Stimulated activated CD4-positive, alpha-beta T cell treated with anti-CD3 and anti-CD28 coated beads, TNF-alpha, amount 100 ng/mL, for 1 hour (primary cell): ENCODE results near the gene ADORA3.
"Not testable (repeated sequence)": the region's sequence is repeated elsewhere in the genome, so short reads cannot be mapped to it uniquely, and the experiment has no call there.

Source experiments
- DNase-seq, 3 donors: peaks; one replicate each; pipeline ENCODE4 v3.0.0-alpha.2; 2020; ENCODE audit warnings: low read depth in 3 of 3, low spot score in 1 of 3

The ADORA3 gene

GRCh38 chr1:111503585-111504060 lies at the start of gene ADORA3, which contains the start of gene TMIGD3:
Gene ADORA3, minus strand, starts transcription at chr1:111503633. Its CDS starts 279 bp downstream, at chr1:111503354.
Gene TMIGD3, minus strand, starts transcription at chr1:111503633. Its CDS starts 279 bp downstream, at chr1:111503354.
- DNase-seq, result no peak

- DNase-seq, result no peak
Observed at GRCh38 chr1:111553196-111553595, 49.8 kb upstream of the ADORA3 start.

DNA sequence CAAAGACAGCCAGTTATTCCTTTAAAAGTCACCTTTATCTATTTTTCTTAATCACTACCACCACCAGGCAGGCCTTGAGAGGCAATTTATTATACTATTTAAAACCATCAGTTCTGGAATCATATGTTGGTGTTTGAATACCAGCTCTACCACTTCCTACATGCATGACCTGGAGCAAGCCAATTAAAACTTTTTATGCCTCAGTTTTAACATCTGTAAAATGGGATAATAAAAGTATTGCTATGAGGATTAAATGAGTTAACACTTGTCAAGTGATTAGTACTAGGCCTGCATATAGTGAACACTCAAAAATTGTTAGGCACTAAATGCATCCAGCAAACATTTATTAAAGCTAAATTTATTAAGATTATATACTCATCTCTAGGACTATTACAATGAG lies 49.2 kb upstream of the ADORA3 start:
- no peak for DNase-seq

GRCh38 chr1:111551623-111552411 lies 48.4 kb upstream of the ADORA3 start:
- no peak for DNase-seq

- DNase-seq, result not testable (repeated sequence)
Observed at GRCh38 chr1:111547786-111548185, 44.4 kb upstream of the ADORA3 start.

DNA sequence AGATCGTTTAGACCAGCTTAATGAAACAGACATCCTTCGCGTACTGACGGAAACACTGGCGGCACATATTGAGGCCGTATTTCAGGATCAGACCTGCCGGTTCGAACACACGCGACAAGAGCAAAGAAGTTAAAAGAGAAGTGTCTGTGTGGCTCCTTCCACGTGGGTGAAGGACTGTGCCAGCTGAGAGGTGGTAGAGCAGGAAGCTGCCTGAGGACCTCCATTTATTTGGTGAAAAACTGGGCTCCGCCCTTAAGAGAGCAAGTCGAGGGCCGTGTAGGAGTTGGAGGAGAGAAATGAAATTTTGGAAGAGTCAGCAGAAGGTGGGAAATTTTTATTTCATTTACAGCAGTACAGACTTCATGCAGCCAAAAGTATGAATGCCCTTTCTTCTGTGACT lies 38.8 kb upstream of the ADORA3 start:
- DNase-seq, result no peak

- no peak for DNase-seq
Observed at GRCh38 chr1:111541721-111542120, 38.3 kb upstream of the ADORA3 start.

DNA sequence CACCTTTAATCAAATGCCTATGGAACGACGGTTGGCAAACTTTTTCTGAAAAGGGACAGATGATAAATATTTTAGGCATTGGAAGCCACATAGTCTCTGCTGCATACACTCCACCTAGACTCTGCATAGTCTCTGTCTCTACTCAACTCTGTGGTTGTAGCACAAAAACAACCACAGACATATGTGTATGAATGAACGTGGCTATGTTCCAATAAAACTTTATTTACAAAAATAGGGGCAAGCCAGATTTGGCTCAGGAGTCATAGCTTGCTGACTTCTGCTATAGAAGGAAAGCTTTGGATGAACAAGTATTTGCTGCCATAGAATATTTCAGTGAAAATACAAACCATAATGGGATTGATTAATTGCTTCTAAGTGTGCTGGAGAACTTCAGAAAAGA lies 37.5 kb upstream of the ADORA3 start:
- no peak for DNase-seq

DNA sequence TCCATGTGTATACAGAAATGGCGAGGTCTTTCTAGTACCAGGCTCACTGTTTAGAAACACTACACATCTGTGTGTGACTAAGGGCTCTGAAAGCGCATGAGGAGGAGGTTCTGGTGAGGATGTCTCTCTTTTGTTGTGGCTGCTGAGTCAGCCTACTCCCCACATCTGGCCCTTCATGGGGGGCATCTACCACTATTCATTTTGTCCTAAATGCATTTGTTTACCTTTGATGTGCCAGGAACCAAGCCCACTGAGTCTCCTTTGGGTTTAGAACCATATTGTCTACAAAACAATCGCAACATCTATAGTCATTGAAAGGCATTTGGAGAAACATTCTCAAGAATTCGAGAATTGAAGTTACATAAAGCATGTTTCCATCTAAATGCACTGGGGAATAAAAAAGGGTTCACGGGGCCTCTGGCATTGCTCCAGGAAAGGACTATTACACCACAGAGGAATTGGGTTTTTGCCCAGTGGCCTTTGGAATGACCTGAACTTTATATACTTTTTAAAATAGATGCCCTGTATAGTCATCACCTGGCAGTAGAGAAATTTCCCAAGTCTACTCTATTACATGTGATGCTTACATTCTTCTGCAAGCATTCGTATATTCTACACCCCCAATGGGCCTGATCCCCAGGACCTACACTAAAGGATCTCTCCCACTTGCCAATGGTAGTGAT lies 35.1 kb upstream of the ADORA3 start:
- DNase-seq, result no peak

GRCh38 chr1:111535256-111536191 lies 32.1 kb upstream of the ADORA3 start:
- DNase-seq, result no peak

- DNase-seq, result no peak
Observed at GRCh38 chr1:111520053-111520452, 16.6 kb upstream of the ADORA3 start.

DNA sequence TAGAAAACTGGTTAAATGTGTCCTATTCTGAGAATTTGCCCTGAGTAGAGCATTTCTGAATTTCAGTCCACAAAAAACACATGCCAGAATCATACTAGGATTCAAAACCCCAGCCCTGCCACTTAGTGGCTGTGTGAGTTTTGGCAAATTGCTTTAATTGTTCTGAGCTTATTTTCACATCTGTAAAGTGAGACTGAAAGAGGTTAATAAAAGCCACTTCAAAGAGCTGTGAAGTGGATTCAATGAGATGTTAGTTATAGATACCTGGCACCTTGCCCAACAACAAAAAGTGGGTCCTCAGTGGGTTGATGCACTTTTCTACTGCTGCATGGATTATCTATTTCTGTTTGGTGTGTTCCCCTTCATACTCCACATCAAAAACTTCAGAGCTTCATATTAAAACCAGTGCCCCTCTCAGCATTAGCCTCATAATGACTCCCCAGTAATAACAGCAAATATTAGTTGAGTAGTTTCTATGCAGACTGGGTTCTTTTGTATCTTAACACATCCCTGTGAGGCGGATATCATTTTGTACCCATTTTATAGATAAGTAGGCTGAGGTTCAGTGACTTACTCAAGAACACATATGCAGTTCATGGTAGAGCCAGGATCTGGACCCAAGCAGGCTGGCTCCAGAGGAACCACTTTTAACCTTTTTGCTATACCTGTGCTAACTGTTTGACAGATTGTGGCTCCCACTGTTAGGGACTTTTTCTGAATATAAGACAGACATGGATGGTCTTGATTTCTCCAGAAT lies 14.2 kb upstream of the ADORA3 start:
- no peak for DNase-seq

DNA sequence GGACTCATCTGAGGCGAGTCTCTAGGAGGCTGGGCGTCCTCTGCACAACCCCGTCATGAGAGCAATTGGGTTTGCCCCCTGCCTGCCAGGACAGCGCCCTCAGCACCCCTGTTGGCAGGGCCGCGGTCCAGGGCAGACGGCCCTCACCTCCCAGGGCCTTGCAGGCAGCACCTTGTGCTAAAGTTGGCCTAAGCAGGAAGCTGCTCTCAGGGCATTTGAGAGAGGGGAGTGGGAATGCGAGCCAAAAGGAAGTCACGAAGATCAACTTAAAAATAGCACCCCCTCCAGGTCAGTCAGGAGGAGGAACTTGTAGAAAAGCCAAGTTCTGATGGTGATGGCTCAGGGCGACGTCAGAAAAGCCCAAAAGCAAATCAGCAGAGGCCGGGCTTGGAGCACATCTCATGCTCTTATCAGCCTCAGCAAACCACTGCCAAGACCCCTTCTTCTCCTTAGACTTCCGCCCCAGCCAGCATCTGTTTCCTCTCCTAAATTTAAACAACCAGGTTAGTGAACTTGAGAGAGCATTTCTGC lies 12.6 kb upstream of the ADORA3 start:
- DNase-seq, result no peak

GRCh38 chr1:111515291-111516004 lies 12.0 kb upstream of the ADORA3 start:
- no peak for DNase-seq

DNA sequence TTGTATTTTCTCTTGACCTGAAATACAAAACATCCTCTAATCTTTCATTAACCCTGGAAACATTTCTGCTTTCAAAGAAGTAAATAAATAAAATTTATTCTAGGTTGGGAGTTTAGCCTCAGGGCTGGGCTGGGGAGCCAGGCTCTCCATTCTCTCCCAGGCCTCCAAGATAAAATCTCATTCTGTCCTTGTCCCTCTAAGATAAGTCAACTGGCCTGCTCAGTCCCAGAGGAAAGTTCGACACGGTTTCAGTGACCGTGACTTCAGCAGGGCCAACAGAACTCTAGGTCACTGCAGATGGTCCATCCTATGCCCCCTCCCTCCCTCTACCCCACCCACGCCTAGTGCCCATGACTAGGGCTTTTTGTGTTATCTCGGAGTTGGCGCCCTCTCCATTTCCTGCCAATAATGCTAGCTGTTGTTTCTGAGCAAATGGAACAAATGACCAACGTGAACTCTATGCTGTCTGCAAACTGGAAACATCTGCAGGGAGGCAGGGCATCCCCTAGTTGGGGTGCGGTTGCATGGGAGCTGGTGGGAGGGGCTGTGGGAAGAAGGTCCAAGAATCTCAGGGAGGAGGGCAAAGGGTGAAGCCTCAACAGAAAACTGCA lies 10.1 kb upstream of the ADORA3 start:
- DNase-seq, result no peak

DNA sequence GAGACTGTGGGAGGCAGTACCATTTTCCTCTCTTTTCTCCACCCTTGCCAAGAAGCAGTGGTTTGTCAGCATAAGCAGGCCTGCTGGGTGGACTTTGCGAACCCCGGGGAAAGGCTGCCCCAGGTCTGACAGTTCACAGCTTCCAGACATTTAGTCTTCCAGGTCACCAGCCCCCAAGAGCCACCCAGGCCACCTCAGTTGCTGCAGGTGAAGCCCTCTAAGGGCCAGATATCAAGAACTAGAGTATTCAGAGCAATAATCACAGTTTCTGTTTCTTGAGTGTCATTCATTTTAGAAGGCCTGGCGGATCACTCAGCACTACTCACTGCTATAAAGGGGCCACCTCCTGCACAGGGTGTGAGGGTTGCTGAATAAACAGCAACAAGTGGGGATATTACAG lies 9.5 kb upstream of the ADORA3 start:
- no peak for DNase-seq

GRCh38 chr1:111512132-111512889 lies 8.9 kb upstream of the ADORA3 start:
- DNase-seq, result no peak

GRCh38 chr1:111511370-111511769 lies 7.9 kb upstream of the ADORA3 start:
- no peak for DNase-seq

DNA sequence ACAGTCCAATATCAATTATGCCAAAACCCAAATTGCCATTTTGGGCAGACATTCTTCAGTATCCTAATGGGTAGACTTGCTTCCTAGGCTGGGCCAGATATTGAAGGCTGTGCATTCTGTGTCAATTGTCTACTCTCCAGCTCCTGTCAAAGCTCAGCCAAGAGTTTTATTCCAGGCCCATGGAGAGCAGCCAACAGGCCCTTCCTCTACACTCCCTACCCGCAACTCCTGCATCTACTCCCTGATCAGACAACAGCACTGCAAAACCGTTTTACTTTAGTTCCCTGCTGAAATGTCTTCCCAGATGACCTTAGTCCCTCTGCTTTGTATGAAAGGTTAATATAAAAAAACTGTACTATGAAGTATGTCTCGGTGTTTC lies 6.6 kb upstream of the ADORA3 start:
- DNase-seq, result no peak
